ENCODE data around the gene FAR2.
"Not testable (repeated sequence)": the region's sequence is repeated elsewhere in the genome, so short reads cannot be mapped to it uniquely, and the experiment has no call there.

FAR2 gene

DNA sequence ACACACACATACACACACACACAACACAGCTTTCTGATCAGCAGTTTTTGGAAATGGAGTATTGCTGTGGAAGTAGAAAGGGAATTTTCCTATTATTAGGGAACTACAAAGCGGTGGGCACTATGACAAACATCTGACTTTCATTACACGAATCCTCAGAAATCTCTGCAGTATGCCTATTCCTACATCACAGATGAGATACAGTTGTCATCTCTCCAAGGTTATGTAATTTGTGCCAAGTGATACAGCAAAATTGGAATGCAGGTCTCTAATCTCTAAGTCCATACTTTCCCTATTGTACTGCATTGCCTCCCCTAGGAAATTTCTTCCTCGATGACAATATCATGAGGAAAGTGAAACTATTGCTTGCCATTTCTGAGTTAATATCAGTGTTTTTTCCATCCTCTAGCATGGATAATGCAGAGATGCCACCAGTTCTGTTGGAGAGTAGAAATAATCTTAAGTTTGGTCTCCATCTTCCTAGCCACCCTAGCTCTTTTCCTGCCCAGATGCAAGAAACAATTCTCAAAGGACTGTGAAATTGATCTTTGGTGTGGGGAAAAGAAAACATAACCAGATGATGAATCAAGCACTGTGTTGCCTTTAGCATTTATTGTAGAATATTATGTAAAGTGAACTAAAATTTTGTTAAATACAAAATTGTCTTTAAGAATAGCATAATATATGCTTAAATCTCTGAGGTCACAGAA lies 137.2 kb downstream of the FAR2 start:
- no peak for DNase-seq

DNA sequence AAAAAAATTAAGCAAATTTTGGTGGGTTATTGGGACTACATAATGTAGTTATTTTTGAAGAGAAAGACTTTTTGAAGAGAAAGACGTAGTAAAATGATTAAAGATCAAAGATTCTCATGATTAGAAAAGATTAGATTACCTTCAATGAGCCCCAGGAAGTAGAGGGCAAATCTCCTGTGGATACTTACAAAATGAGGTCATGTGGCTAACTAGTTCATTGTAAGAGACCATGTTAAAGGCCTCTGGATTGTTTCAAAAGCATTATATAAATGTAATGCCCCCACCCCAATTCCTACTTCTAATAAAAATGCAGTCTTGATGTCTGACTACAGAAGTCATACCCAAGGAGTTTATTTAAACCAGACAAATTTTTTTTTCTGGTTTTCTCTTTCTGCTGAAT lies 138.5 kb downstream of the FAR2 start:
- no peak for DNase-seq

DNA sequence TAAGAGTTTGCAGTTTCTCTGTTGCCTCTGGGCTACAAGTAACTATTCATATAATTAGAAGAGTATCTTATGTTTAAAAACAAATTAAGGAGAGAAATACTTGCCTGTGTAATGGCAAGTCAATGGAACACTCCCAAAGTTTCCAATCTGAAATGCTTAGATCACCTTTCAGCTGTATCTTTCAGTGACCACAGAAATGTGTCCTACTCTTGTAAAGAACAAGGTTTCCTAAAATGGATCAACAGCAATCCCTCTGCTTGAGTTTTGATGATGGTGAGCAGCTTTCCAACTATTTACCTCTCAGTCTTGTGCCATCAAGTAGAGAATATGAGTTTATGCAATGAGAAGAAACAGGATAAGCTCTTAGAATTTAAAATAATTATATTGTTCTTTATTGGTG lies 139.0 kb downstream of the FAR2 start:
- DNase-seq, result no peak

DNA sequence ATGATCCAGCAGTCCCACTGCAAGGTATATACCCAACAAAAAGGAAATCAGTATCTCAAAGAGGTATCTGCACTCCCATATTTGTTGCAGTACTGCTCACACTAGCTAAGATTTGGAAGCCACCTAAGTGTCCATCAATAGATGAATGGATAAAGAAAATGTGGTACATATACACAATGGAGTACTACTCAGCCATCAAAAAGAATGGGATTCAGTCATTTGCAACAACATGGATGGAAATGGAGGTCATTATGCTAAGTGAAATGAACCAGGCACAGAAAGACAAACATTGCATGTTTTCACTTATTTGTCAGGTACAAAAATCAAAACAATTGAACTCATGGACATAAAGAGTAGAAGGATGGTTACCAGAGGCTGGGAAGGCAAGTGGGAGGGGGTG lies 141.4 kb downstream of the FAR2 start:
- not testable (repeated sequence) for DNase-seq

DNA sequence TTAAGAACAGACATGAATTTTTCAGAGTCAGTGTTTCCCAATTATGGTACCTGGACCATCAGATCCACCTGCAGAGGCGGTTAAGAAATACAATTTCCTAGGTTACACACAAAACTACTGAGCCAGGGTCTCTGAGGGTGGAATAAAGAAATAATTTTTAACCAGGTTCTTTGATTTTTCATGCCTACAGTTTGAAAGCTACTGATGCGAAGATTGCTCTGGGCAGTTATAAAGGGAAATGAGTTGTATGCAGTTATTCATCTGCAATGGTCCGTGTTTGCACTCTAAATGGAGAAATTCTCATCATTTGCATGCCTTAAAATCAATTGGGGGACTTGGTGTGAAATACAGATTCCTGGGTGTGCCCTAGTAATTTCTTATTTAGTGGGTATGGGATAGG lies 142.1 kb downstream of the FAR2 start:
- DNase-seq, result no peak

DNA sequence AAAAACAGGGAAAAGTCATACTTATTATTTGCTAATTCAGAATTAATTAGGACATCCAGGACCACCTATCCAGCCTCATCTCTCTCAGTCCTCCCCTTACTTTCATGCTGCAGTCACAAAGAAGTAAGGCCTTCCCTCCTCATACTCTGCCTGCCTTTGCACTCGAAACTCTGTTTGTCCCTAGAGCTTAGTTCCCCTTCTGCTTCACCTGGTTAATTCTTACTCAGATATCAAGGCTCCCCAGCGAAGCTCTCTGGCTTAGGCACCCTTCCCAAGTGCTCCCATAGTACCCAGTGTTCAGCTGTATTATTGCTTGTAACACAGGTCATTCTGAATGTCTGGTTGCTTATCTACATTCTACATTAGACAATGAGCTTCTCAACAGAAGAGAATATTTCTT lies 150.6 kb downstream of the FAR2 start:
- no peak for DNase-seq

DNA sequence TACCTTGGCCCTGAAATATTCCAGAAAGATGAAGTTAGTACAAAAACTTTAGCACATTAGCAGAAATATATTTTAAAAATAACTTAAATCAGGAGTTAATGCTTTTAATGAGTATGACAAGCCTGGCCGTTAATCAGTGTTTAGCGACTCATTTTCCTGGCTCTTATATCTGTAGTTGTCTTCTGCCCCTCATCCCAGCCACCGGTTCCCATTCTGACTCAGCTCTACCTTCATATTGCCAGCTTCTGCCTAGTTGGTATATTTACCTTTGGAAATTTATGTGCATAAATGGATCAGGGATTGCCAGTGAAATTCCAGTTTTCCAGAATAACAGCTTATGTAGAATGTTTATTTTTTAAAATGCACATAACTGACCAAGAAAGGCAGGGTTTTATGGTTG lies 152.0 kb downstream of the FAR2 start:
- DNase-seq, result no peak

DNA sequence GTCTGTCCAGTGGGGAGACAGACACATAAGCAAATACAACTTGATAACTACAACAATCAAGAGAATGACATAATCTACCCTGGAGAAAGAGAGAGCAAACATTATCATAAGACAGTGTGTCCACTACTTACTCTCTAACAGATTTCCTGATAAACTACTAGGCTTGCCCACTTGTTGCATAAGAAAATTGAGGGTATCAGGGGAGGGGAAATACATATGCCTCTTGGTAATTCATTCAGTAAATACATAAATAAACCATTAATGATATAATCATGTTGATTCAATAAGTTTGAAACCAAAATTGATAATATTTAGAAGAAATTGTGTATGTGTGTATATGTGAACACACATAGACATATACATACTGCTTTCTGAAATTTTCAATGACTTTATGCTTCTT lies 155.3 kb downstream of the FAR2 start:
- no peak for DNase-seq

DNA sequence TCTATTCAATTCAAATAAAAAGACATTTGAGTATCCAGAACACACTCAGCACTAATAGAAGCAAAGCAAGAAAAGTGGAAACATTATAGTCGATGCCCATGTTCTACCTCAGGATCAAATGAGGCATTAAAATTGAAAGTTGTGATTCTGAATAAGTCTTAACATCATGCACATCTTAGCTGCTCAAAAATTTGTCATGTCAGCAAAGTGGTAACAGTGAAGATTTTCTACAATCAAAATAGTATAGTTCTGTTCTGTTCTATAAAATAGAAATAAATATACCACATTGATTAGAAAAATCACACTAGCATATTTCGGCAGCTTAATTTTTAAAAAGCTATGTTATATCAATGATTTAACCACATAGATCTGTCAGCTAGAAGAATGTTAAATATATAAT lies 157.2 kb downstream of the FAR2 start:
- no peak for DNase-seq

DNA sequence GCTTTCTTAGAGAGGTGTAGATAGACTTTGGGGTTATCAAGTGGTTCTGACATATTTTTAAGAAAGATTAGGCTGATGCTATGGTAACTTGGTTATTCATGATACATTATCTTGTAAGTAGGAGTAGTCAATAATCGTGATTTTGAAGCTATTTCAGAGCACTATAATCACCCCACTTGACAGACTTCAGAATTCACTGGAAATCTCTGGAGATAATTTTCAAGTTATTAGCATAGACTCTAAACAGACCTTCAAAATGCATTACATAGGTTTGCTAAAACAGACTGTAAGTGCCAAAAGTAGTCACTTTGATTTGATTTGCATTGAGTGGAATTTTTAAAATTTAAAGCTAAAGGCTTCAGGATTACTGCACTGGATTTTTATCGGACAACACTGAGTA lies 157.6 kb downstream of the FAR2 start:
- DNase-seq, result no peak

DNA sequence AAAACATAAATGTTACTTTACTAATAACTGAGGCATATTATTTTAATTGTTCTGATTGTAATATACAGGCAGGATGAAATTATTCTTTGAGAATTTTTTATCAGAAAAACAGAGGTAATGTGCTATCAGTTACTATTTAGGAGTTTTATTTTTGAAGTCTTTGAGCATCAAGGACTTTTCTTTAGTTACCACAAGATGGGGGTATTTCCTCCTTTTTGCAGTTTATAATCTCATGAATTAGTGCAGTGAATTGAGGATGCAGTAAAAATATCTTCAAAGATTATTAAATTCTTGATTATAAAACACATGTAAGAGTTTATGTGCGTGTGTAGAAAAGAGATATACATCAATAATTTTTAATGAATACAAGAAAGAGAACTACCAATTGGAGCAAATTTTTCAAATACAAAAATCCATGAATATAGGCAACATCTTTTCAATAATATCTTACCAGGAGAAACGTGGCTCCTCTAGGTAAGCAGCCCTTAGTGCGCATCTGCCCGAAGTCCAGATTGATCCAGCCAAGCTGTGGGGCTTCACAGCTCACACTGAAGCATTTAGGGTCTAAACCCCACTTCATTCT lies 160.3 kb downstream of the FAR2 start:
- no peak for DNase-seq

DNA sequence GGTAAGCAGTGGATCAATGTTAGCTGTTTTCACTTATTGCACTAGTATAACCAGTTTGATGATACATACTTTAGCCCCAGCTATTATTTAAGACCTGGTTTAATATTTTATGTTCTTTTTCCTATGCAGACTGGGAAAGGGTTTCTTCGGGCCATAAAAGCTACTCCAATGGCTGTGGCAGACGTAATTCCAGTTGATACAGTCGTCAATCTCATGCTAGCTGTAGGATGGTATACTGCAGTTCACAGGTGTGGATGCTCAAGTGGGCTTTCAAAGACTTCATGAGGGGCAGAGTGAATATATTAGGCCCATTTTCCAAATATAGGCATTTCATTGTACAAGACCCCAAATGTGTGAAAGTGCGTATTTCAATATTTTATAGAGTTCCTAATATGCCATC lies 161.8 kb downstream of the FAR2 start:
- no peak for DNase-seq

DNA sequence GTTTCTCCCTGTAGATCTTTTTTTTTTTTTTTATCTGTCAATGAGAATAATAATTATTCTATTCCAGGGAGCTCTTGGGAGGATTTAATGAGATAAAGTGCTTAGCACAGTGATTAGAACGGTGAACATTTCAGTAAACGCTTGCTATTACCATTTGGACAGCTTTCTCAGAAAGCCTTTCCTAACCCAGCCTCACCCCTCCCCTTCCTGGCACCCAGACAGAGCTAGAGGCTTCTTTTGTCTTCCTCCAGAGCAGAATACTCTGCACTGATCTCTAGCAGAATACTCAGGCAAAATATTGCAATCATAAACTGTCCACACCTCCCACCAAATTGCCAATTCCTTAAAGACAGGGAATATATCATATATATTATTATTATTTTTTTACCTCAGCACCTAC lies 165.3 kb downstream of the FAR2 start:
- DNase-seq, result no peak

DNA sequence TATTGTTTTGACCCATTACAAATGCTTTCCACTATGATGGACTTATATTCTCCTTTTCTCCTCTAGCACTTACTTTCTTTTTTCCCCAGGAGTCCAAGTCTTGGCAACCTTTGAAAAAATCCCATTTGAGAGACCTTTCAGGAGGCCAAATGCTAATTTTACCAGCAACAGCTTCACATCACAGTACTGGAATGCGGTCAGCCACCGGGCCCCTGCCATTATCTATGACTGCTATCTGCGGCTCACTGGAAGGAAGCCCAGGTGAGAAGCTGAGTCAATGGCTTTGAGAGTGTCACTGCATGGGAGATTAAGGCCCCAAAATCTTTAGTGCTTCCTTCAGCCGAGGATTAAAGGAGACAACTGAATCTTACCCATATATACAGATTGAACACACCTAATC lies 167.7 kb downstream of the FAR2 start:
- no peak for DNase-seq

DNA sequence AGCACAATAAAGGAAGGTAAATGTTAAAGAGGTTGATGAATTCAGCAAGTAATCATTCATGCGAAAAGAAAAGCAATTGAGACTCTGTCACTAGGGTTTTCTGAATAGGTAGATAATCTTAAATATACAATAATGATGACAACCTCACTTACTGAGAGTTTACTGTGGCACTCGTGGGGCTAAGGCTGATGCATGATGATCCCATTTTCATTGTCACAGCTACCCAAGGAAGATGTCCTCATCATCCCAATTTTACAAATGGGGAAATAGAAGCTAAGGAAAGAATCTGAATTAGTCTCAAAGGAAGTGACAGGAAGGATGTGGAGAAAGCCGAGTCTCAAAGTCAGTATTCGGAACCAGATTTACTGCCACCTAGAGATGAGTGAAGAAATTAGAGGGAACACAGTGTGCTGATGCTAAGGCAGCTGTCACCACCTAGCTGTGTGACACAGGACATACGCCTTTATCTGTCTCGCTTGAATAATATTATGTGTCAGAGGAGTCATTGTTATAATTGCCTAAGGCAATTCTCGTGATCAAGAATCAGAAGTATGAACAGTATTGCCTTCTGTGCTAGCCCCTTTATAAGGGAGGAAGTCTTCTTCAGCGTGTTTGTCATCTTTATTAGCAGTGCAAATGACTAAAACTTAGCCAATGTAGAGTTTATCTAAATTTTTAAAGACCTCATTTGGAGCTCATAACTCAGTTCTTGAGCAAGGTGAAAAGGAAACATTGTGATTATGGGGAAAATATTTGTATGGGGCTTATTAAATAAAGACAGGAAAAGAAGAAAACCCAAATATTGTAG lies 168.7 kb downstream of the FAR2 start:
- DNase-seq, result peak; percentile 10

DNA sequence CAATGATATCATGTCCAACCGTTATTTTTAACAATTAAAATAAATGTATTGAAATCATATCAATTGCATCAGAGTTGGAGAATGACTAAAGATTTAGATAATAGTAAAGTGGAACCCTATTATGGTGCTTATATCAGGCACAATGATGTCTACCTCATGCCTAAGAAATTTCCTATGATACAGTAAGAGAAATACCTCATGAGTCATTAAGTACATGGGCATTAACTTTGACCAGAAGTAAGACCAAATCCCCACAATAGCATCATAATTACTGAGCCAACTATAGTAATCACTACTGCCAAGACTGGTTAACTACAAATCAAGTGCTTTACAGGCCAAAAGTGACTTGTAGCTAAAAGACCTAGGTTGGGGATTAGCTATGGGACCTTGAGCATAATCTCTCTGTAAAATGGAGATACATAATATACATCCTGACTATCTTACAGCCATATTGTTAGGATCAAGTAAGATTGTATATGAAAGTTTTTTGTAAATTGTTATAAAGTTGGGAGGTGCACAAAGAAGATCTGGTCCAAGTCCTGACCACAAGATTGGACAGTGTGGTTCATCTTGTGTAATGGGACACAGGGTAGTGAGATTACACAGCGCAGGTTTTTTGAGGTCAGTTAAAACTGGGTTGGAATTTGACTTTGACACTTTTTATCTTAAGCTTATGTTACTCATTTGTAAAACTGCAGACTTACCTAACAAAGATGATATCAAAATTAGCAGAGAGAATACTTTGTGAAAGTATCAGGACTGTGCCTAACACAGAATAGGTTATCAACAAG lies 171.4 kb downstream of the FAR2 start:
- no peak for DNase-seq

DNA sequence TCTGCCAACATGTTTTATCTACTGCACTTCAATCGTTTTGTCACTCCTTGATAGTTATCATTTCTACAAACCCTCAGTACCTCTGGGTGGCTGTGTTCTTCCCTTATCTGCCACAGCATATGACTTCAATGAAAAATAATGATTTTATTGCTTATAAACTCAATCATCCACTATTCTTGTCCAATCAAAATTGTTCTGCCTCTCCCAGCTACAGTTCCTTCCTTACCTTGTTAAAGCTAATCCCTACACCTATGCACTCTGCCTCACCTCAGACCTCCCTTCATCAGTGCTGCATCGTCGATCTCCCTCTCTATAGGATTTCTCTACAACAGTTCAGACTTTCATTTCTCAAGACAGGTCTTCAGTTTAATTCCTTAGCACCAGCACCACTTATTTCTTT lies 173.1 kb downstream of the FAR2 start:
- DNase-seq, result no peak

DNA sequence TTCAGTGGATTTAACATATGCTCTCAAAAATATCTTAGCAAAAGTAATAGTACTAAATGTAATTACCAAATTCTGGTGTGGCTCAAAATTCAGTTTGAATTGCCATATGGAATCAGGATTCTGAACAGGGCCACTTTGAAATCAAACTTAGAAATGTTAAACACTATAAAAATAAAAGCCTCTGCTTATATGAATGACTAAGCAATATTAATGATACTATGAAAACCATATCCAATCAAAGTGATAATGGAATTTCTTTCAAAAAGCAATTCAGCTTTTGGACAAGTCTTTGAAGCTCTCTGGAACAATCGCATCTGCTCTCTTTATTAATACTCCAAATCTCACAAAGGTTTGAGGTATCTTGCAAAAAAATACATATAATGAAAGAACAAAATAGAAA lies 180.3 kb downstream of the FAR2 start:
- no peak for DNase-seq

DNA sequence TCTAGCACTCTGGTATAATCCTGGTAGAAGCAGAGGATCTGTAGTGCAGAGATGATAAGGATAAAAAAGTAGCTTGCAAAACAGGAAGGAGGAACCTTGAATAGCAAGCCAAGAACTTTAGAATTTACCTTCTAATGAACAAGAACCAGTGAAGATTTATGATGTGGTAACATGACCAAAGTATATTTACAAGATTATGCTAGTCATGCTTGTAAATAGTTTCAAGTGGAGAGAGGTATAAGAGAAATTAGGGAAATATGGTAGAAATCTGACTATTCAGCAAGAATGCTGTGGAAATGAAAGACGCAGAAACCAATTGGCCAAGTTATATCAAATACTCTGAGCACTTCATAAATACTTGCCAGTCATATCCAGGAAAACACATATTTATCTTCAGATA lies 184.1 kb downstream of the FAR2 start:
- DNase-seq, result no peak

DNA sequence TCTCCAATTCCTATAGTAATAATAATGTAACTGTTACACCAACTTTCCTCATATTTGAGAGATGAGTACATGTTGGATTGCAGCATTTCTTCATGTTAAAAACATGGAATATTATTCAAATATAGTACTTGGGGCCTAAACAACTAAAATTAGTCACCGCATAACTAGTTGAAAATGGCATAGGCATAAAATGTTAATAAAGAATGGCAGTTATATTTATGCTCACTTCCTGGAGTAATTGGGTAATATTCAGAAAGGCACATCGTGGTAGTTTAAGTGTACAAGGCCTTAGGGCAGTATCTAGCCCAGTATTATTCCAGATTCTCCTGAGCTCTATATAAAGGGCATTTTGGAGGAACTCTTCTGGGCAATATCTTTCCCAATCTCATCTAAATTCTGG lies 185.9 kb downstream of the FAR2 start:
- DNase-seq, result no peak

DNA sequence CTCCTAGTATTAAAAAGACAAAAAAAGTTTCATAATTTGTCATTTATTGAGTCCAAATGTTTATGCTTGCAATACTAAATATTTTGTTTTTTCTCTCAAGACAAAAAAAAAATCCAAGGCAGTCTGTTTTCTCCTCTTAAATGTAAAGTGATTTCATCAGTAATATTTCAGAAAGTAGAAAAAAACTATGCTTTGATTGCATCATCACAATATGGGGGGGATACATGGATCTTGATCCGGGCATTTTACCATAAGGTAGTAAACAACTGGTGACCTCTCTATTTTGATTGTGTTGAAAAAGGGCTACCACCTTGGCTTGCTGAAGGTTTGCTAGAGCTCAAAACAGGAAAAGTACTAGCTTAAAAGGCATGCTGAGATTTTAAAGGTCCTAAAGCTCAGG lies 188.2 kb downstream of the FAR2 start:
- no peak for DNase-seq

DNA sequence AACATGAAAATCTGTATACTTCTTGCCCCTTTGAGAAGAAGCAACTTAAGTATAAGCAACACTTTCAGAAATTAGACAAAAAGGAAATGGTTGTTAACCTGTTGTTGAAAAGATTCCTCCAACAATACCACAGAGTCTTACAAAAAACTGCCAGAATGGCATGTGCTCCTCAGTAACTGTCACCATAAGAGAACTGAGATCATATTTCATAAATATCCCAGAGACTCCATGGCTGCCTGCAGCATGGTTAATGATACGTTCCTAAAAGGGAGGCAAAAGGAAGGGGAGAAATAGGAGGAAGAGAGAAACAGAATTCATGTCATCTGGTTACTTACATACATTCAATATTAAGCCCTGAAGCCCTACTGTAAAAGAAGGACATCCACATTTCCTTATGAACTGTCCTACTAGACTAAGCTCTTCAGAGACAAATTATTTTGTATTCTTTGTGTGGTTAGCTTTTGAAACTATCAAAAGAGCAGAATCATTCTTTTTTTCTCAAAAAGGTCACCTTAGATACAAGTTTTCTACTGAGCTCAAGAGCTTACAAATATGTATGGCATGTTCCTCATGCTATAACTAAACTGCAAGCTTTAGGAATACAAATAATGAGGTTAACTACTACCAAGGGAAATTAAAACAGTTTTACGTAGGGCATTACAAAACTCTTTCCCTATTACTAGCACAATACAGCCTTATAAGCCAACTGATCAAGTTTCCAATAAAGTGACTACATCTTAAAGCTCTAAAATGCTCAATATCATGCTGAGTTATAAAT lies 194.1 kb downstream of the FAR2 start:
- DNase-seq, result no peak

Measured in activated effector memory CD4-positive, alpha-beta T cell treated with Interleukin-2 at 50 U/mL for 16 hours (primary cell).